GM21423 (cell line): Measurements from ENCODE around the gene WT1.

Source experiments
- ATAC-seq: cut with Tn5 transposase; IDR thresholded peaks from one replicate; pipeline ENCODE4 v1.9.1; 2021; ENCODE audit warnings: mild to moderate bottlenecking, moderate library complexity; ENCODE audit not compliant: unreplicated experiment

WT1 gene

GRCh38 chr11:32426192-32426591, 9.1 kb downstream of the WT1 start:
- ATAC-seq: no peak

DNA sequence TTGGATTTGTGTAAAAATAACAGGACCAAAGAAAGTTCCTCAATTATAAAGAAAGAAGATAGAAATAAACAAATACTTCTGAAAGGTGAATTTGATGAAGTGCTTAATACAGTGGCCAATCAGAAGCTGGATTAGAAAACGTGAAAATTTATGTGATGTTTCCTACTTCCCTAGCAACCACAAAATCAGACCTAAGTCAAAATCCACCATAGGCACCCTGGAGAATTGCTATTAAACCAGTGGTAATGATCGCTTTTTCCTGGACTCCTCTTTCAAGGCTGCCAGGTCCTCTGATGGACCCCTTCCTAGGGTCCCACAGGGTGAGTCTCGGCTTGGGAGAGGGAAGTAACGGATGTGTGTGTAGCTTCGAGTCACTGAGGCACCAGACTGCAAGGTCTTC, 9.6 kb downstream of the WT1 start:
- no peak for ATAC-seq

DNA sequence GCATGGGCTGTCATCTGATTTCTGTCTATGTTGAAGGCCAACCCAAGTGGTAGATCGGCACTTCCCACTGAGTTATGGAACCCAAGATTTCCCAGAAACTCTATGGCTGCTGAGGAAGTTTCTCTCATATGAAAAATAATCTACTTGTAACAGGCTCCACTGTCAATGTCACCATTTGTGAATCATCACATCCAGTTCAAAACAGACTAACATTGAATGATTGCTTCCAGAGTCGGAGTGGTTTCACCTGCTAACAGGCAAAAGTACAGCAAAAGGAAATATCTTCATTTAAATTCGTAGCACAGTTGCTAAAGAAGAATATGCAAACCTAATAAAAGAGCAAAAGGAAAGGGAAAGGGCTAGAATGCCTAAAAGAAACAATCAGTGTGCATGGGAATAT, 12.8 kb downstream of the WT1 start:
- ATAC-seq: no peak

GRCh38 chr11:32421992-32422391, 13.3 kb downstream of the WT1 start:
- ATAC-seq: no peak

- ATAC-seq: peak; percentile 90
Measured at GRCh38 chr11:32420937-32421901, 14.1 kb downstream of the WT1 start.

GRCh38 chr11:32420139-32420538, 15.2 kb downstream of the WT1 start:
- no peak for ATAC-seq

DNA sequence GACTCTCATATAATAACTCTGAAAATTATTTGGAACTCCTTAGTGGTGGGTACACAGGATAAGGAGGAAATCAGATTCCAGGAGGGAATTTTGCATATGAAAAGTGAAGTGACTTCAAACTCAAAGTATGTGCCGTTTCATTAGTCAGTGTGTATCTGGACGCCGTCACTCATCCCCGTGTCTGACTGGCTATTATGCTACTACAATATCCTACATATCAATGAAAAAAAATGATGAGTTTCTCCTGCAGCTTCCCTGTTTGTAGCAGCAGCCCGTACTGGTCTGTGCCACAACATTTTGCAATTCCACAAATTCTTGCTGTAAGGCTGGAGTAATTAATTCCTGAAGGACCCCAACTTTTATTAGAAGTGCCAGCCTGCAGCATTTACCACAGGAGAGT, 16.5 kb downstream of the WT1 start:
- no peak for ATAC-seq

GRCh38 chr11:32417806-32418205, 17.5 kb downstream of the WT1 start:
- ATAC-seq: no peak

GRCh38 chr11:32416301-32416700, 19.0 kb downstream of the WT1 start:
- no peak for ATAC-seq

DNA sequence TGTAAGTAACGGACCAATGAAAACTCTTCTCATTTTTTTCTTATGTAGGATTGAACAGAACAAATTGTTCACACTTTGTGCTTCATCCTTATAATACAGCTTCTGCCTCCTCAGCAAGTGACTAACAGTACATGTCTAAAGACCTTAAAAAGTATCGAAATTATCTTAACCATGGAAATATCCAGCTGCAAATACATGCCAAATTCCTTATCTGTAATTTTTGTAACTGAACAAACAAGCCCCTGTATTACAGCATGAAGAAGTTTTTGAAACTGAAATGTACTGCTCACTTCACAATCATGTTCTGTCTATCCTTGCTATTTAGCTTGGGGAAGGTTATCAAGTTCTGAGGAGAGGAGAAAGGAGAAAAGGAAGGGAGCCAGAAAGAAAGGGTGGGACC, 20.4 kb downstream of the WT1 start:
- no peak for ATAC-seq

GRCh38 chr11:32411942-32412615, 23.3 kb downstream of the WT1 start:
- ATAC-seq: no peak

GRCh38 chr11:32405592-32405991, 29.7 kb downstream of the WT1 start:
- no peak for ATAC-seq

DNA sequence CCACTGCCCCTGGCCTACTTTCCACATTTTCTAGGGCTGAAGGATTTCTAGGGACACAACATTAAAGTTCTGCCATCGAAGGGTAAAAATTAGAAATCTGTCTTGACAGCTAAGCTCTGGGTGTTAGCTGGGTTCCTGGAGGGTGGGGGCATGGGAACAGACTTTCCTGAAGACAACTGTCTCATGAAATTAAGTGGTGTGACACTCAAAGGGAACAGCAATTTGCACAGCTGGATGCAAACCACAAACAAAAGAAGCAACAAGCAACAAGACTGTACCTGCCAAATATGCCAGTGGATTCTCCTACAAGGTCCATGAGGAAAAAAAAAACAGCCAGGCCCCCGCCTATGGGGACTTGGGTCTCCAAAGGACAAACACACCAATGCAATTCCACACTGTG, 32.5 kb downstream of the WT1 start:
- no peak for ATAC-seq

- no peak for ATAC-seq
Measured at GRCh38 chr11:32400670-32401369, 34.5 kb downstream of the WT1 start.

- no peak for ATAC-seq
Measured at GRCh38 chr11:32400196-32400595, 35.1 kb downstream of the WT1 start.

DNA sequence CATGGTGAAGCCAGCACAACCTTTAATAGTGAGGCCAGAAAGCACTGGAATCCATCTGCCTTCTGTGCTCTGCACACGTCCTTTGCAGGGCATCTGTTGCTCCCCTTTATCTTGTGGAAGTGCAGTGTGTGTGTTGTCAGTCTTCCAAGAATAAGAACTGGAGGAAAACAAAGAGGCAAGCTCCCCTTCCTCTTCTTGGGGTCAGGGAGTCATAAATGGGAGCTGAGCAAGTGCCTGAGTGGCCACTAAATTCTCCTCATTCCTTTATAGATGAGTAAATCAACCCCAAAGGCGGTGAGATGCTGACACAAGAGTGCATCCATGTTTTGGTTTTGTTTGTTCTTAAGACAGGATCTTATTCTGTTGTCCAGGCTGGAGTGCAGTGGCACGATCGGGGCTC, 38.3 kb downstream of the WT1 start:
- no peak for ATAC-seq

- peak; percentile 74 for ATAC-seq
Measured at GRCh38 chr11:32396331-32396730, 39.0 kb downstream of the WT1 start.

DNA sequence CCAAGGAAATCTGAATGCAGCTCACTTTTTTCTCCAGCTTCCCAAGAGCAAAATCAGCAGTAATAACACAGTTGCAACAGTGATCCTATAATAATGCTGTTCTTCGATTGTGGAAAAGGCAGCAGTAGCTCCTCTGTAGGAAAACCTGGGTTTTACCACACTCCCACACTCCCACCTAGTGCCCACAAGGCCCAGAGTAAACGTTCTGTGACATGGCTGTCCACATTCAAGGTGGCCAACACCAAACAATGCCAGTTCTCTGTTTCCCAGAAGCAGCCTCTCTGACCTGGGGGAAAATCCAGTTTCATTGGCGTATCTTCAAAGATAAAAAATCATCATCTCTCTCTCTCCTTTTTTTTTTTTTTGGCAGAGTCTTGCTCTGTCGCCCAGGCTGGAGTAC, 40.2 kb downstream of the WT1 start:
- ATAC-seq: no peak

DNA sequence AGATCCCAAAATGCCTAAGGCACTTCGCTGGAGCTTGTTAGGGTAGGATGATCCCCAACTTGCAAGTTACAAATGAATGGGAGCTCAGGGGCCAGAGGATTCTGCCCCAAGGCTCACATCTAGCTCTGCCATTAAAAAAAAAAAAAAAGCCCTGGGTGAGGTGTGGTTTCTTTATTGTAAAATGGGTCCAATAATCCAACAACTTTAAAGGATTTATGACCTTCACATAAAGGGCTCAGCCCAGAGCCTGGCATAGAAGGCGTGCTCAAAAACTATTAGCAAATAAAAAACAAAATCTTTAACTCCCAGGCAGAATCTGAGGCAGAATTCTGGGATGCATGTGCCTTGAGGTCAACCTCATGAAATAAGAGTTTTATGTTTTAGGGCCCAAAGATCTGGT, 42.5 kb downstream of the WT1 start:
- no peak for ATAC-seq

- no peak for ATAC-seq
Measured at GRCh38 chr11:32391956-32392553, 43.3 kb downstream of the WT1 start.

GRCh38 chr11:32391479-32391878, 43.9 kb downstream of the WT1 start:
- no peak for ATAC-seq
